Measurements from ENCODE around the gene OLIG2. TPM values are rescaled to one million over a fixed set of nuclear protein-coding genes. Genes with fewer than 3 reads are reported as not detected.

The OLIG2 gene
- total and polyA plus RNA-seq, 2 donors (not counting 3 experiments of a cell fraction or from before 2014, with no cell fraction given): not detected

DNA sequence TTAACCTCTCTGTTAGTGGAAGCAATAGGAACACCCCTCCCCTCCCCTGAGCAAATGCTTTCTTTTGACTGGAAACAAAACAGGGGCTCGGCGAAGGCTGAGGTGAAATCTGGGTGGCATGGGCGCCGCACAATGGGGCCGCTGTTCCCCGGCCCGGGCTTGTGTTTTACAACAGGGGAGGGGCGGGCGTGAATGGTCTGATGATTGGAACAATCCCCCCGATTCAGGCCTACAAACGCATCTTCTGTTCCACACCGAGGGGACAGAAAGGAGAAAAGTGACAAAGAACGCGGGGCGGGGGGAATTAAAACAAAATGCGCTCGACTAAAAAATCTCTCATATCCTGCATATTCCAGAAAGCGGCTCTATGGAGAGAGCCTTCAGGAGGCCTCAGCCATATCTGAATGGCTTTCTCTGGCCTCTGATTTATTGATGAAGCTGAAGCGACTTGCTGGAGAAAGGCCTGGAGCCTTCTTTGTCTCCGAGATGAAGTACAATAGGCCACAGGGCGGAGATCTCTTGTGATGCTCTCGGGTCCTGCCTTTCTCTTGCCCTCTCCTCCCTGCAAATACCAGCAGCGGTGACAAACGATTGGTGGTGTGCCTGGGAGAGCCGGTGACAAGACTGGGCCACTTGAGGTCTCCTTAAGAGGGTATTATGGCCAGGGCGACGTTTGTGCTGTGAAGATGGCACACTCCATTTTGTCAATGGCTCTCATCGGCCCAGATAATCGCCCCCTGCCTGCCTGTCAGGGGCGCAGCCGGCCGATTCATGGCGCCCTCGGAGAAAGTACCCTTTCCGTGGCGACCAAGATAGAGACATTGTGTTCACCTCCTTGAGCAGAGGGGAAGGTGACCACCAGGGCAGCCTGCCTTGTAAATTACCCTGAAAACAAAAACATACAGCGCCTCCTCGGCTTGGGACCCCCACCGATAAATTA is 47.1 kb upstream of the OLIG2 start:
- Histone ChIP-seq H3K9me1 (replicated peaks; ENCODE audit: control insufficient read depth, extremely low read depth, insufficient read depth, low read length) (no peaks in the 10 kb centered on the region), H3K4me1 (ENCODE audit: control insufficient read depth, extremely low read depth, insufficient read depth, low read length) (no peaks in the 10 kb centered on the region), H3K9me3 (replicated peaks; ENCODE audit: control insufficient read depth, insufficient read depth, low read length) (no peaks in the 10 kb centered on the region), H3K4me2 (ENCODE audit: insufficient read depth, low read length) (no peak overlapping the region), H2AFZ (ENCODE audit: low read depth, low read length) (no peak overlapping the region), H3K4me3 (replicated peaks in 1 of 3; ENCODE audit: insufficient read depth in 1 of 3, low read depth in 1 of 3, low read length in 3 of 3) (no peak overlapping the region), H3K36me3 (ENCODE audit: control insufficient read depth in 2 of 2, extremely low read depth in 1 of 2, insufficient read depth in 2 of 2, low read length in 2 of 2) (no peaks in the 10 kb centered on the region), H3K9ac (replicated peaks; ENCODE audit: extremely low read depth, insufficient read depth, low read length) (no peak overlapping the region), H3K79me2 (ENCODE audit: control insufficient read depth, insufficient read depth, low read length) (no peaks in the 10 kb centered on the region), H3K27ac (ENCODE audit: insufficient read depth, low read depth, low read length) (no peak overlapping the region), H4K20me1 (replicated peaks; ENCODE audit: control insufficient read depth, extremely low read depth, insufficient read depth, low read length) (no peaks in the 10 kb centered on the region), H3K27me3 (ENCODE audit: control insufficient read depth in 2 of 2, insufficient read depth in 2 of 2, low read length in 2 of 2) (peaks cover 2% of the 10 kb centered on the region in 2 experiments)
- CTCF ChIA-PET: no interaction called here
- POLR2A ChIA-PET: no interaction called here
- FAIRE-seq (no peak), DNase-seq (ENCODE audit: low read depth, low spot score) (no peak)
- TF ChIP-seq MYC (IDR thresholded peaks at IDR 0.05; ENCODE audit: low read depth, low read length) (no peak), EZH2 (IDR thresholded peaks at IDR 0.05; ENCODE audit: borderline replicate concordance, low read depth, low read length, severe bottlenecking) (no peak), POLR2AphosphoS5 (IDR thresholded peaks at IDR 0.05; ENCODE audit: insufficient read depth, low read depth, low read length) (no peak), FOS (IDR thresholded peaks at IDR 0.05; ENCODE audit: borderline replicate concordance, insufficient read depth, low read length) (no peak), GATA2 (IDR thresholded peaks at IDR 0.05; ENCODE audit: insufficient read depth, insufficient read length, low read depth, low read length) (no peak), JUN (IDR thresholded peaks at IDR 0.05; ENCODE audit: borderline replicate concordance, insufficient read depth, insufficient read length, low read depth) (no peak), POLR2A (IDR thresholded peaks at IDR 0.05; ENCODE audit: low read depth, low read length) (no peak)
- TF ChIP-seq, protein P1, sequence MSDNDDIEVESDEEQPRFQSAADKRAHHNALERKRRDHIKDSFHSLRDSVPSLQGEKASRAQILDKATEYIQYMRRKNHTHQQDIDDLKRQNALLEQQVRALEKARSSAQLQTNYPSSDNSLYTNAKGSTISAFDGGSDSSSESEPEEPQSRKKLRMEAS (IDR thresholded peaks at IDR 0.05; ENCODE audit: insufficient read depth, insufficient read length): no peak
- TF ChIP-seq, protein P2, sequence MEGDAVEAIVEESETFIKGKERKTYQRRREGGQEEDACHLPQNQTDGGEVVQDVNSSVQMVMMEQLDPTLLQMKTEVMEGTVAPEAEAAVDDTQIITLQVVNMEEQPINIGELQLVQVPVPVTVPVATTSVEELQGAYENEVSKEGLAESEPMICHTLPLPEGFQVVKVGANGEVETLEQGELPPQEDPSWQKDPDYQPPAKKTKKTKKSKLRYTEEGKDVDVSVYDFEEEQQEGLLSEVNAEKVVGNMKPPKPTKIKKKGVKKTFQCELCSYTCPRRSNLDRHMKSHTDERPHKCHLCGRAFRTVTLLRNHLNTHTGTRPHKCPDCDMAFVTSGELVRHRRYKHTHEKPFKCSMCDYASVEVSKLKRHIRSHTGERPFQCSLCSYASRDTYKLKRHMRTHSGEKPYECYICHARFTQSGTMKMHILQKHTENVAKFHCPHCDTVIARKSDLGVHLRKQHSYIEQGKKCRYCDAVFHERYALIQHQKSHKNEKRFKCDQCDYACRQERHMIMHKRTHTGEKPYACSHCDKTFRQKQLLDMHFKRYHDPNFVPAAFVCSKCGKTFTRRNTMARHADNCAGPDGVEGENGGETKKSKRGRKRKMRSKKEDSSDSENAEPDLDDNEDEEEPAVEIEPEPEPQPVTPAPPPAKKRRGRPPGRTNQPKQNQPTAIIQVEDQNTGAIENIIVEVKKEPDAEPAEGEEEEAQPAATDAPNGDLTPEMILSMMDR (IDR thresholded peaks at IDR 0.05; ENCODE audit: extremely low read depth in 1 of 2, insufficient read depth in 1 of 2, low read depth in 1 of 2, low read length in 2 of 2): no peak
- BruUV-seq (replicated peaks): no TSS peak
- intact Hi-C loops (cut with micrococcal nuclease): no loop called here
- dilution Hi-C loops (cut with MboI; ENCODE audit: extremely low pct_ligation_motif_present, low sequenced_read_pairs): no loop called here

All from endothelial cell of umbilical vein (primary cell).